Stimulated activated CD4-positive, alpha-beta T cell treated with anti-CD3 and anti-CD28 coated beads, Interleukin-15, amount 100 ng/mL, for 24 hours (primary cell): Measurements from ENCODE around the gene CYP2A7.
"Not testable (repeated sequence)": the region's sequence is repeated elsewhere in the genome, so short reads cannot be mapped to it uniquely, and the experiment has no call there.

Experiments used
- DNase-seq: peaks from one replicate; pipeline ENCODE4 v3.0.0-alpha.2; 2020

CYP2A7 gene

GRCh38 chr19:40896843-40897789 is 15.1 kb upstream of the CYP2A7 start:
- not testable (repeated sequence) for DNase-seq

- DNase-seq = no peak
Measured at GRCh38 chr19:40896418-40896796, 14.4 kb upstream of the CYP2A7 start.

GRCh38 chr19:40893112-40893511 is 11.1 kb upstream of the CYP2A7 start:
- DNase-seq = no peak

GRCh38 chr19:40889366-40889765 is 7.3 kb upstream of the CYP2A7 start:
- no peak for DNase-seq

- DNase-seq = no peak
Measured at GRCh38 chr19:40888191-40888590, 6.2 kb upstream of the CYP2A7 start.

GRCh38 chr19:40884187-40884931 is 2.3 kb upstream of the CYP2A7 start:
- DNase-seq = not testable (repeated sequence)

- DNase-seq = not testable (repeated sequence)
Measured at GRCh38 chr19:40879349-40879748, 2.7 kb downstream of the CYP2A7 start.

- DNase-seq = peak; percentile 93
Measured at GRCh38 chr19:40875526-40875951, 6.5 kb downstream of the CYP2A7 start.

GRCh38 chr19:40874874-40875273 is 7.2 kb downstream of the CYP2A7 start:
- not testable (repeated sequence) for DNase-seq

GRCh38 chr19:40873873-40874272 is 8.2 kb downstream of the CYP2A7 start:
- DNase-seq = not testable (repeated sequence)

GRCh38 chr19:40872209-40872608 is 9.8 kb downstream of the CYP2A7 start:
- no peak for DNase-seq

GRCh38 chr19:40867701-40868100 is 14.3 kb downstream of the CYP2A7 start:
- DNase-seq = no peak

GRCh38 chr19:40864739-40865496 is 17.1 kb downstream of the CYP2A7 start:
- not testable (repeated sequence) for DNase-seq

GRCh38 chr19:40862785-40863184 is 19.2 kb downstream of the CYP2A7 start:
- DNase-seq = no peak

- DNase-seq = no peak
Measured at GRCh38 chr19:40862333-40862732, 19.7 kb downstream of the CYP2A7 start.

- DNase-seq = no peak
Measured at GRCh38 chr19:40858109-40858508, 23.9 kb downstream of the CYP2A7 start.

- not testable (repeated sequence) for DNase-seq
Measured at GRCh38 chr19:40852467-40853152, 29.4 kb downstream of the CYP2A7 start.

- not testable (repeated sequence) for DNase-seq
Measured at GRCh38 chr19:40850277-40850676, 31.8 kb downstream of the CYP2A7 start, which contains the start of gene CYP2A6. CYP2A6 (minus strand) TSS chr19:40850447; CDS start chr19:40850426, 21 bp downstream.

GRCh38 chr19:40846722-40847121 is 35.3 kb downstream of the CYP2A7 start:
- not testable (repeated sequence) for DNase-seq

GRCh38 chr19:40843653-40844052 is 38.4 kb downstream of the CYP2A7 start:
- peak; percentile 84 for DNase-seq

GRCh38 chr19:40842997-40843652 is 38.9 kb downstream of the CYP2A7 start:
- DNase-seq = not testable (repeated sequence)

GRCh38 chr19:40842012-40842411 is 40.0 kb downstream of the CYP2A7 start:
- DNase-seq = not testable (repeated sequence)
